ENCODE data around the gene CPD.

DNA sequence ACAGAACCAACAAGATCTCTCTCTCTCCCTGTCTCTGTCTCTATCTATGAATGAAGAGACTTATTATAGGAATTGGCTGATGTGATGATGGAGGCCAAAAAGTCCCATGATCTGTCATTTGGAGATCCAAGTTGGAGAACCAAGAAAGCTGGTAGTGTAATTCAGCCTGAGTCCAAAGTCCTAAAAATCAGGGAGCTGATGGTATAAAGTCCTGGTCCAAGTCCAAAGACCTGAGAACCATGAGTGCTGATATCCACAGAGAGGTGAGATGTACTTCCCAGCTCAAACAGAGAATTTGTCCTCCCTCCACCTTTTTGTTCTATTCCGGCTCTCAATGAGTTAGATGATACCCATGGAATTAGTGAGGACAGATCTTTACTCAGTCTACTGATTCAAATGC, 29.5 kb upstream of the CPD start:
- TF ChIP-seq POU2F2 (IDR thresholded peaks at IDR 0.05; ENCODE audit: low read depth, low read length) (no peak), POLR2A (IDR thresholded peaks at IDR 0.05; ENCODE audit: low read depth, low read length) (no peak), POLR2AphosphoS5 (IDR thresholded peaks at IDR 0.05; ENCODE audit: low read depth, low read length) (no peak), TAF1 (IDR thresholded peaks at IDR 0.05; ENCODE audit: low read depth, low read length) (no peak), PAX5 (IDR thresholded peaks at IDR 0.05; ENCODE audit: insufficient read depth, low read length, severe bottlenecking) (no peak), SPI1 (IDR thresholded peaks at IDR 0.05; ENCODE audit: low read depth, low read length) (no peak)
